GM13977 (cell line): ENCODE results near the gene TMOD1.

Experiments
- DNase-seq: peaks from one replicate; pipeline ENCODE4 v3.0.0; 2012; ENCODE audit warnings: low spot score
- CTCF ChIP-seq: IDR thresholded peaks from 2 replicates; pipeline ENCODE4 v1.5.1; 2012; ENCODE audit warnings: mild to moderate bottlenecking, control low read depth; ENCODE audit not compliant: insufficient read depth; ENCODE audit errors: extremely low read depth, missing control alignments
- in situ Hi-C: fragments of 300-500 bp; cut with MboI; formaldehyde crosslinking; loops from one replicate; pipeline ENCODE4 v1.12.0; 2022; ENCODE audit warnings: low sequenced_read_pairs, low pct_unique_long_range_greater_than_20kb, mixed read lengths, inconsistent platforms; ENCODE audit not compliant: unreplicated experiment

Gene TMOD1

GRCh38 chr9:97640325-97640724 lies 138.9 kb downstream of the TMOD1 start:
- in situ Hi-C loops: no loop called here
- no peak for TF ChIP-seq CTCF
- no peak for DNase-seq

- no peak for TF ChIP-seq CTCF
- in situ Hi-C loops: no loop called here
- no peak for DNase-seq
These were observed 144.3 kb downstream of the TMOD1 start for GRCh38 chr9:97645720-97646119.

- in situ Hi-C loops: no loop called here
- DNase-seq: no peak
- TF ChIP-seq CTCF: no peak
These were observed 146.5 kb downstream of the TMOD1 start for GRCh38 chr9:97647996-97648395.
